ENCODE data around the gene TRIM63.

TRIM63 gene

GRCh38 chr1:26057189-26057588, 10.2 kb downstream of the TRIM63 start:
- DNase-seq (ENCODE audit: low spot score) = no peak

- DNase-seq (ENCODE audit: low spot score) = no peak
Measured at GRCh38 chr1:26055041-26055440, 12.4 kb downstream of the TRIM63 start.

GRCh38 chr1:26053718-26054560, 13.5 kb downstream of the TRIM63 start:
- DNase-seq (ENCODE audit: low spot score) = no peak

GRCh38 chr1:26050248-26050640, 17.2 kb downstream of the TRIM63 start:
- DNase-seq (ENCODE audit: low spot score) = no peak

GRCh38 chr1:26049531-26050247, 17.7 kb downstream of the TRIM63 start:
- no peak for DNase-seq (ENCODE audit: low spot score)

- no peak for DNase-seq (ENCODE audit: low spot score)
Measured at GRCh38 chr1:26047278-26047874, 20.1 kb downstream of the TRIM63 start.

GRCh38 chr1:26046246-26047095, 21.0 kb downstream of the TRIM63 start:
- no peak for DNase-seq (ENCODE audit: low spot score)

GRCh38 chr1:26045722-26046245, 21.6 kb downstream of the TRIM63 start, which contains the start of gene SLC30A2:
Gene SLC30A2 (minus strand): TSS chr1:26046118. CDS start chr1:26045896, 222 bp downstream.
- DNase-seq (ENCODE audit: low spot score) = no peak

- DNase-seq (ENCODE audit: low spot score) = no peak
Measured at GRCh38 chr1:26044971-26045721, 22.3 kb downstream of the TRIM63 start.

- DNase-seq (ENCODE audit: low spot score) = no peak
Measured at GRCh38 chr1:26044414-26044813, 23.0 kb downstream of the TRIM63 start.

- no peak for DNase-seq (ENCODE audit: low spot score)
Measured at GRCh38 chr1:26043765-26044164, 23.7 kb downstream of the TRIM63 start.

- no peak for DNase-seq (ENCODE audit: low spot score)
Measured at GRCh38 chr1:26041978-26042377, 25.5 kb downstream of the TRIM63 start.

- no peak for DNase-seq (ENCODE audit: low spot score)
Measured at GRCh38 chr1:26041401-26041800, 26.0 kb downstream of the TRIM63 start.

GRCh38 chr1:26038904-26039303, 28.5 kb downstream of the TRIM63 start:
- no peak for DNase-seq (ENCODE audit: low spot score)

GRCh38 chr1:26038477-26038876, 29.0 kb downstream of the TRIM63 start:
- no peak for DNase-seq (ENCODE audit: low spot score)

GRCh38 chr1:26037904-26038303, 29.5 kb downstream of the TRIM63 start:
- no peak for DNase-seq (ENCODE audit: low spot score)

GRCh38 chr1:26036756-26037281, 30.6 kb downstream of the TRIM63 start:
- no peak for DNase-seq (ENCODE audit: low spot score)

- DNase-seq (ENCODE audit: low spot score) = peak; percentile 64
Measured at GRCh38 chr1:26035959-26036755, 31.3 kb downstream of the TRIM63 start.

GRCh38 chr1:26035203-26035958, 32.0 kb downstream of the TRIM63 start:
- peak; percentile 91 for DNase-seq (ENCODE audit: low spot score)
